ENCODE results near the gene ZBTB18.

The ZBTB18 gene

DNA sequence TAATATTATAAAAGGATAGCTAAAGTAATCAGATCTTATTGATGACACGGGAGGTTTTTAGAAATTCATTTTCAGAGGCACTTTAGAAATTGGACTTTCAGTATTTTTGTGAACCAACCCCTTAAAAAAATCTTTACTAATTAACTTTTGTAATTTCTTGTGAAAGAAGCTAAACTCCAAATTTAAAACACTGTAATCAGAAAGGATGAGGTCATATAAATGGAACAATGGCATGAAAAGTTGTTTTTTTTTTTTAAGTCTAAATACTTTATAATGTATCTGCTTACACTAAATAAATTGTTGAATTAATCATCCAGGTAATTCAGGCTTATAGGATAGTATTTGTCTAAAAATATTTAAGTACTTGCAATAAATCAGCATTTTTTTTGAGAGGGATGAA, 9.0 kb downstream of the ZBTB18 start:
- H3K4me3 ChIP-seq (ENCODE audit: low read length): no peak overlapping the region
- no peak for TF ChIP-seq CTCF (IDR thresholded peaks at IDR 0.05; ENCODE audit: insufficient read depth, low read depth, low read length, missing control alignments)
- no peak for DNase-seq (ENCODE audit: low read depth)

DNA sequence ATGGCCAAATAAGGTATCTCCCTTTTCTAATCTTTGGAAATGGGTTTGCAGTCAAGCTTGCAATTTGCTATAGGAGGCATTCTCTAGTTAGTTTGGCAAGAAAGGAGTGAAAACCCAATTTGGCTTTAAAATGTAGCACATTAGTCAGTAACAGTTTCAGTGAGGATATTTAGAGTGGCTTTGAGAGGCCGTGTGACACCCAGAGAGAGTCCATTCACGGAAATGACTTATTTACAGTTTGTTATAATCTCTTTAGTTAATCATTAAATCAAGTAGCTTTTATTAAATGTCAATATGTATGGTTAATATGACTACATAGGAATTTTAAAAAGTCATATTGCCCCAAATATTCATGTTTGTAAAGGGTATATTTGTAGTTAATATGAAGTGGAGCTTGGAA, 9.6 kb downstream of the ZBTB18 start:
- no peak for DNase-seq (ENCODE audit: low read depth)
- no peak for TF ChIP-seq CTCF (IDR thresholded peaks at IDR 0.05; ENCODE audit: insufficient read depth, low read depth, low read length, missing control alignments)

GRCh38 chr1:244062156-244062725, 11.2 kb downstream of the ZBTB18 start:
- H3K4me3 ChIP-seq (ENCODE audit: low read length): no peak overlapping the region
- no peak for TF ChIP-seq CTCF (IDR thresholded peaks at IDR 0.05; ENCODE audit: insufficient read depth, low read depth, low read length, missing control alignments)
- no peak for DNase-seq (ENCODE audit: low read depth)

More for the DNA sequence above, 9.6 kb downstream of the ZBTB18 start:
- H3K4me3 ChIP-seq (ENCODE audit: low read length): no peak overlapping the region

GRCh38 chr1:244063498-244063897, 12.4 kb downstream of the ZBTB18 start:
- no peak for DNase-seq (ENCODE audit: low read depth)
- no peak overlapping the region for H3K4me3 ChIP-seq (ENCODE audit: low read length)
- TF ChIP-seq CTCF (IDR thresholded peaks at IDR 0.05; ENCODE audit: insufficient read depth, low read depth, low read length, missing control alignments): no peak

DNA sequence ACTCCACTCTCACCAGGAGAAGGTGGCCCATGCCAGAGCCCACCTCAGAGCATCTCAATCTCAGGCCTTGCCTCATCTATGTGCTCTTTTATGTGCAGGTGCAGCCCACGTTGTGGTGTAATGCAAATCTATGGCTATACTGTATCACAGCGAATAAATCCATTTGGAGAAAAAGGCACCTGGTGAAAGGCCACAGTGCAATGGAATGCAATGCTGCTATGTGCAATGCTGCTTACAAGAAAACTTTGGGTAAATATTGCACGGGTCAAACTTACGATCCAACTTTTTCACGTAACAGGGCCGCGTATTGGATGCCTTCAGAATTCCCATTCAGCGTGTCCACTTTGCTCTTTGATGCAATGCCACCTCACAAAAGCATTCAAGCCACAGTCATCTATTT, 13.5 kb downstream of the ZBTB18 start:
- DNase-seq (ENCODE audit: low read depth): no peak
- no peak overlapping the region for H3K4me3 ChIP-seq (ENCODE audit: low read length)
- no peak for TF ChIP-seq CTCF (IDR thresholded peaks at IDR 0.05; ENCODE audit: insufficient read depth, low read depth, low read length, missing control alignments)

GRCh38 chr1:244065063-244065793, 14.1 kb downstream of the ZBTB18 start:
- DNase-seq (ENCODE audit: low read depth): no peak

More at GRCh38 chr1:244065063-244065793, 14.1 kb downstream of the ZBTB18 start:
- no peak for TF ChIP-seq CTCF (IDR thresholded peaks at IDR 0.05; ENCODE audit: insufficient read depth, low read depth, low read length, missing control alignments)
- no peak overlapping the region for H3K4me3 ChIP-seq (ENCODE audit: low read length)

All from epithelial cell of esophagus (primary cell).